GM18907 (cell line): ENCODE measurements around the gene MAP3K1.
A peak's percentile ranks its signal among the peaks of the same experiment; 100 is the strongest.
"Not testable (repeated sequence)": the region's sequence is repeated elsewhere in the genome, so short reads cannot be mapped to it uniquely, and the experiment has no call there.

Experiments
- ATAC-seq: cut with Tn5 transposase; IDR thresholded peaks from one replicate; pipeline ENCODE4 v1.9.1; 2021; ENCODE audit warnings: mild to moderate bottlenecking, moderate library complexity; ENCODE audit not compliant: unreplicated experiment

MAP3K1 gene

GRCh38 chr5:56814963-56815657 lies at the start of gene MAP3K1:
MAP3K1 (plus strand) TSS chr5:56815549; CDS start chr5:56815574, 25 bp downstream.
- ATAC-seq, result peak; percentile 64

- no peak for ATAC-seq
Measured at GRCh38 chr5:56766926-56767325, 48.4 kb upstream of the MAP3K1 start.

DNA sequence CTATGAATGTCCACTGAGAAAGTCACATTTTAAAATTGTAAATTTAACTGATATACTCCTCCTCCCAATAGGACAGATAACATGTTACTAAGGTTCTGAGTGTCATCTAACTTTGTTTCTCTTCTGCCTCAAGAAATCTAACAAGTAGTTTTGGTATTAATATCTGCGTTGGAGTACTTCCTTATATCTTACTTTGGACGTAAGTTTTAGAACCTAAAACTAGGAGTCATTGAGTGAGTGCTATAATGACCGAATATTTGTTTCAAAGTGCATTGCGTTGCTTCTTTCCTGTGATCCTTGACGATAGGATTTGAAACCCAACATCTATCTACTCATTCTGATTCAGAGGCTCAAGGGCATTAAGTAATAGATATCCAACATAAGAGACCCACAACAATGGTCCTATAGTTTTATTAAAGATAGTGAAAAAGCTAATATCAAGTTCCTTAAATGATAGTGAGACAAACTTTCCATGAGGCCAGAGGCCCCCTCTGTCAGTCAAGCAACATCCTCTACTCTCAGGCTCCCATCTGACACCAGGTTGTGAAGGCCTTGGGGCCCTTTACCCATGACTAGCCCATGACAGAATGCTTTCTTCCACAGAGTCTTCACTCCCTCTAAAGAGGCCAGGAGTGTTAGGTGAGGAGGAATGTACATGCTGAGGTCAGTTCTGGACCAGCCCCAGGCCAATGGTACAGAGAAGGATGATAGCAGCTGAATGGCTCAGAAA lies 45.3 kb upstream of the MAP3K1 start:
- ATAC-seq, result no peak

DNA sequence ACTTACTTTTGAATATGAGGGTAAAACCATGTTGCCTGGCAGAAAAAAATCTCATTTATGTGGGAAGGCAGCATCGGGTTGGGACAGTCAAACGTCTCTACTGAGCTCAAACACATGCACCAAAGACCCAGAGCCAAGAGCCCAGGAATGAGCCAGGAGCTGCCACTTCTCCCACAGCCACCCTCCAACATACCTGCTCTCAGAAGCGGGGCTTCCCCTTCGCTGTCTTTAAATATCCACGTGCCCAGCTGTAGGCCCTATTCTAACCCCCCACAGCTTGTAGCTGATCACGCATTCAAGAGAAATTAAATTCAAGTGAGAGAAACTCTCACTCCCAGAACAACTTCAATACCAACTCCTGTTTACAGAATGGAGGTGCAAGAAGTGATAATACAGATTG lies 42.6 kb upstream of the MAP3K1 start:
- no peak for ATAC-seq

- ATAC-seq, result no peak
Measured at GRCh38 chr5:56774957-56775356, 40.4 kb upstream of the MAP3K1 start.

DNA sequence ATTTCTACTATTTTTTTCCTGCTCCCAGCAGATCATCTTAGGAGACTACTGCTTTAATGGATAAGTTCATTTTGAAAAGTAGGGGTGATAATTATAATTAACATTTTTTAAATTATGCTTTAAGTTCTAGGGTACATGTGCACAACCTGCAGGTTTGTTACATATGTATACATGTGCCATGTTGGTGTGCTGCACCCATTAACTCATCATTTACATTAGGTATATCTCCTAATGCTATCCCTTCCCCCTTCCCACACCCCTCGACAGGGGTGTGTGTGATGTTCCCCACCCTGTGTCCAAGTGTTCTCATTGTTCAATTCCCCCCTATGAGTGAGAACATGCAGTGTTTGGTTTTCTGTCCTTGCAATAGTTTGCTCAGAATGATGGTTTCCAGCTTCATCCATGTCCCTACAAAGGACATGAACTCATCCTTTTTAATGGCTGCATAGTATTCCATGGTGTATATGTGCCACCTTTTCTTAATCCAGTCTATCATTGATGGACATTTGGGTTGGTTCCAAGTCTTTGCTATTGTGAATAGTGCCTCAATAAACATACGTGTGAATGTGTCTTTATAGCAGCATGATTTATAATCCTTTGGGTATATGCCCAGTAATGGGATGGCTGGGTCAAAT lies 39.0 kb upstream of the MAP3K1 start:
- not testable (repeated sequence) for ATAC-seq

- ATAC-seq, result no peak
Measured at GRCh38 chr5:56783261-56783660, 32.1 kb upstream of the MAP3K1 start.

GRCh38 chr5:56786346-56786745 lies 29.0 kb upstream of the MAP3K1 start:
- ATAC-seq, result no peak

DNA sequence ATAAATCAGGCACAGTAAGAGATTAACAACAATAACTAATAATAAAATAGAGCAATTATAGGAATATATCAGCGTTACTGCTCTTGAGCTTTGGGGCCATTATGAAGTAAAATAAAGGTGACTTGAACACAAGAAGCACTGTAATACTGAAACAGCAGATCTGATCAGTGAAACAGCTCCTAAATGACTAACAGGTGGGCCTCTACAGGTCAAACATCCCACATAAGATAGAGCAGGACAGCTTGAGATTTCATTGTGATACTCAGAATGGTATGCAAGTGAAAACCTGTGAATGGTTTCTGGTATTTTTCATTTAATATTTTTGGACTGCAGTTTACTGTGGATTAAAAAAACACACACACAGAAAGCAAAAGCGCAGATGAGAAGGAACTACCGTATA lies 24.0 kb upstream of the MAP3K1 start:
- ATAC-seq, result no peak

DNA sequence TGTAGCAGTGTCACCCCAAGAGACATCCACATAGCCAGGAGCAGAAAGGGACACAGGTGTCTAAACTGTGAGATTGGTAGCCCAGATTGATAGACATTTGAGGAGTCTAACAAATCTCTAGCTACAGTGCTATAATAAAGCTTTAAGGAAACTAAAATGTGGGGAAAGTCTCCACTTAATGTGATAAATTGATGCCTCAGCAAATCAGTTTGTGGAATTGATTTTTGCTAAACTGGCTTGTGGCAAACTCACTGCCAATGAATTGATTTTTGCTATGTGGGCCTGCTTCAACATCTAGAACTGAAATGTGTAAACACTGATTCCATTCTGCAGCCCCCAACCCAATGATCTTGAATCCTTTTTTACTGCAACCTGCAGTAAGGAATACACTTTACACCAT lies 16.8 kb upstream of the MAP3K1 start:
- ATAC-seq, result no peak

GRCh38 chr5:56800186-56800585 lies 15.2 kb upstream of the MAP3K1 start:
- no peak for ATAC-seq

DNA sequence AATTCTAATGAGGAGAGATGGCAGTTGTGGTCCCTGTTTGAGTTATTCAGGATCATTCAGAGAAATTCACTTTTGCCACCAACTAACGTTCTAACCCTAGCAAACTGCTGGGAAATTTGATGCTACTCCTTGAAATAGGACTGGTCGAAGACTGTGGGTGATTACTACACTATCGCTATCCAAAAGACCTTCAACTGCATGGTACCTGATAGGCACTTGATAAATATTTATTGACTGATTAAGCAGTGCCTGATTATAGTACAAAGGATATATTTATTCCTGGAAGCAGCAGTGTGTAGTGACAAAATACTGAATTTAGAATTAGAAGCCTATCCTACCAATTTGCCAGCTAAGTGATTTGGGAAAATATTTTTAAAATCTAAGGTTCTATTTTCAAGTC lies 14.1 kb upstream of the MAP3K1 start:
- no peak for ATAC-seq

- ATAC-seq, result no peak
Measured at GRCh38 chr5:56802205-56802604, 13.1 kb upstream of the MAP3K1 start.

DNA sequence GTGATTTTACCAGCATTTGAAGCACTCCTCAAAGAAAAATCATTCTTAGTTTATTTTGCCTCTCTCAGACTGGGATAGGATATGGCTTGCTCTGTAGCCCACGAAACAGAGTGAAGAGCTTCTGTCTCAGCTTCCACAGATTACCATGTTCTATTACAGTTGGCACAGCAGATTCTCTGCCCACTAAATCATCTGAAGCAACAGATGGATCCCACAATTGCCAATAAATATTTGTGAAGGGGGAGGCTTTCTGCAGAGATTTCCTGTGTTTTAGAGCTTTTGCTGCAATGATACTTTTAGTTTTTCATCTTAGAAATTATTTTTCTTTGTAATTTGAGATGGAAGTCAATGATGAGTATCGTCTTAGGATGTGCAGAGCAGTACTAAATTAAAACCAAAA lies 12.3 kb upstream of the MAP3K1 start:
- ATAC-seq, result no peak

DNA sequence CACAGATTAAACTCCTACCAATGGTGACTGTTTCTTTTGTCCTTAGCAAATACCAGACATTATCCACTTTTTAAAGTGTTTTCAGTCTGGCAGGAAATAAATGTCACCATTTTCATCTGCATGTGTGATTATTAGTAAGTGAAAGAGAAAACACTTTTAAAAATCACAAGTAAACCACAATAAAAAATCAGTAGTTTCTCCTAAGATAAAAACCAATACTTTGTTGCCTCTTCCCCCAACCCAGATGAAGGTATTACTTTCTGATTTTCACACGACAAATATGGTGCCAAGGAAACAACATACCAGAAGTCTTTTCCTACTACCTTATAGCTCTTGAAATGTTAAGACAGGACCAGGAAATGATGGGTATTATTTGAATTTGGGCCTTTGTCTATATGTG lies 11.5 kb upstream of the MAP3K1 start:
- ATAC-seq, result no peak

DNA sequence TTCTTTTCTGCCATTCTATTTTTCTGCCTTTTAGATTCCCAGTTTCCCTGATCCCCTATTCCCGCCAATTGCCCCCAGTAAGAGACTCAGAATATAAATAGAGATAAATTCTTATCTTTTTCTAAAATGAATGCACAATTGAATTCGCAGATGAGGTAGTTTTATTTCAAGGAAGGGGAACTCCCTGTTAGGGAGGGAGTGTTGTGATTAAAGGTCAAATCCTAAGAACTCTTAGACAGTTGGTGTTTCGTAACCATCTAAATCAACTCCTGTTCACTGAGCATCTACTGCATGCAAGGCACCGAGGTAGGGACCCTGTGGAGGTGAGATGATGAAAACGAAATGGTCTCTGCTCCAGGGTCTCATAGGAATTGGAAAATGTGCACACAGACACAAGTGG lies 7.7 kb upstream of the MAP3K1 start:
- ATAC-seq, result no peak

GRCh38 chr5:56808211-56808610 lies 7.1 kb upstream of the MAP3K1 start:
- no peak for ATAC-seq

GRCh38 chr5:56810826-56811225 lies 4.5 kb upstream of the MAP3K1 start:
- ATAC-seq, result no peak

- no peak for ATAC-seq
Measured at GRCh38 chr5:56812110-56812509, 3.2 kb upstream of the MAP3K1 start.

DNA sequence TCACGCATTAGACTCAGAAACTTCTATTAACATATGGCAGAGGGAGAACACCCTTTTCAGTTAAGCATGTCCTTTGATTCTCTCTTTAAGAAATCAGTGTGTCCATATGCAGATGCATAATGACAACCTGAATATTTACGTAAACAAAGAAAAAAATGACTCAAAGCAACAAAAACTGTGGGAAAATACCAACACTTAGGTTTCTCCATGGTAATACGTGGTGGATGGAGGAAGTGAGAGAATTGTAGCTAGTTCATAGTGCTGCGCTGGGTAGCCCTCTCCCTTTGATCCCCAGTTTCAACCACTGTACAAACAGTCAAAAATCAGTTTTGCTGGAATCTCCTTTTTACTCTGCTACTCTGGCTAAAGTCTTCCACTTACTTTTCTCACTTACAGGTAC lies 2.0 kb upstream of the MAP3K1 start:
- no peak for ATAC-seq

DNA sequence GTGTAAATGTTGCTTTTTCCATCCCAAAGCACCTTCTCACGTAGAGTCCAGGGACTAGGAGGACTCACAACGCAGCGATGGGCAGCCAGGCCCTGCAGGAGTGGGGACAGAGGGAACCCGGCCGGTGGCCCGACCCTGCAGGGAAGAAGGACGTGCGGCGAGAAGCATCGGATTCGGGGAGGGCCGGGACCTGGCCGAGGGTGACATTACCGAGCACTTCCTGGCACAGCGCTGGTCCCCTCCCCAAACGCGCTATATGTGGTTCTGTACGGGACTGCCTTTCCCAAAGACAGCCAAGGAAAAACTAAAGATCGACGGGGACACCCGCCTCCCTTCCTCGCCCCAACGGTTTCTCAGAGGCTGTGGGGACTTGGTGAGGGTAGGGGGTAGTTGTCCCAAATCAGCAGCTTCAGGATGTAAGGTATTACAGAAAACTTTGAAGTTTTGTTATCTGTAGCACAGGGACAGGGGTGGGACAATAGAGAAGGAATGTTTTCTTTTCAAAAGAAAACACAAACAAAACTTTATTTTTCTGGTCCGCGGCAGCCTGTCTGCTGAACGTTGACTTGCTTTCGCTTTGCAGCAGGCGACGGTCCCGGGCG lies 887 bp upstream of the MAP3K1 start:
- ATAC-seq, result no peak
